Activated B cell treated with CpG ODN at 0.5 μM for 24 hours (primary cell): ENCODE measurements around the gene NEK3. TPM values are rescaled to one million over a fixed set of nuclear protein-coding genes. Genes with fewer than 3 reads are reported as not detected.
"Not testable (repeated sequence)": the region's sequence is repeated elsewhere in the genome, so short reads cannot be mapped to it uniquely, and the experiment has no call there.

ENCODE experiments used
- ATAC-seq: fragments of 200-7000 bp; cut with Tn5 transposase; one replicate; pipeline ENCODE4 v1.10.0; 2021; ENCODE audit warnings: low read depth, mild to moderate bottlenecking, moderate library complexity
- CTCF ChIA-PET: fragments of 350-600 bp; sonication (Branson Sonifier 250); formaldehyde crosslinking; loops from one replicate; lab custom pipeline; 2021; ENCODE audit warnings: antibody characterized with exemption; lab: Charles Lee
- POLR2A ChIA-PET: fragments of 350-600 bp; sonication (Branson Sonifier 250); formaldehyde crosslinking; loops from one replicate; lab custom pipeline; 2021; ENCODE audit warnings: antibody characterized with exemption; lab: Charles Lee
- DNase-seq: peaks from one replicate; pipeline ENCODE4 v3.0.0; 2022
- H3K27ac Mint-ChIP-seq: one replicate; pipeline ENCODE4 v1.8.0; 2020; ENCODE audit warnings: mixed read lengths
- H3K27me3 Mint-ChIP-seq: one replicate; pipeline ENCODE4 v1.8.0; 2021; ENCODE audit warnings: mixed read lengths
- H3K36me3 Mint-ChIP-seq: one replicate; pipeline ENCODE4 v1.8.0; 2021; ENCODE audit warnings: low read depth, mixed read lengths
- H3K4me1 Mint-ChIP-seq: one replicate; pipeline ENCODE4 v1.8.0; 2021; ENCODE audit warnings: mixed read lengths
- H3K4me3 Mint-ChIP-seq: one replicate; pipeline ENCODE4 v1.8.0; 2020; ENCODE audit warnings: mild to moderate bottlenecking, mixed read lengths
- H3K9me3 Mint-ChIP-seq: one replicate; pipeline ENCODE4 v1.8.0; 2020; ENCODE audit warnings: mixed read lengths
- intact Hi-C: fragments of 100-400 bp; cut with micrococcal nuclease; formaldehyde crosslinking; loops from one replicate; pipeline ENCODE4 v1.15.1; 2024
- total RNA-seq: library from RNA; stranded (reverse); gene quantifications from 2 replicates; pipeline ENCODE4 v1.2.3, GENCODE V29; 2022
- TF ChIP-seq, protein P1 (sequence below): fragments of 200-600 bp; IDR thresholded peaks from one replicate; pipeline ENCODE4 v1.8.0; 2022; ENCODE audit warnings: antibody characterized with exemption, mild to moderate bottlenecking

NEK3 gene
- total RNA-seq, 1 donor from 2014 or later, result 12.0 TPM

- no peaks in the 10 kb centered on the region for H3K27me3 Mint-ChIP-seq
- TF ChIP-seq, protein P1, sequence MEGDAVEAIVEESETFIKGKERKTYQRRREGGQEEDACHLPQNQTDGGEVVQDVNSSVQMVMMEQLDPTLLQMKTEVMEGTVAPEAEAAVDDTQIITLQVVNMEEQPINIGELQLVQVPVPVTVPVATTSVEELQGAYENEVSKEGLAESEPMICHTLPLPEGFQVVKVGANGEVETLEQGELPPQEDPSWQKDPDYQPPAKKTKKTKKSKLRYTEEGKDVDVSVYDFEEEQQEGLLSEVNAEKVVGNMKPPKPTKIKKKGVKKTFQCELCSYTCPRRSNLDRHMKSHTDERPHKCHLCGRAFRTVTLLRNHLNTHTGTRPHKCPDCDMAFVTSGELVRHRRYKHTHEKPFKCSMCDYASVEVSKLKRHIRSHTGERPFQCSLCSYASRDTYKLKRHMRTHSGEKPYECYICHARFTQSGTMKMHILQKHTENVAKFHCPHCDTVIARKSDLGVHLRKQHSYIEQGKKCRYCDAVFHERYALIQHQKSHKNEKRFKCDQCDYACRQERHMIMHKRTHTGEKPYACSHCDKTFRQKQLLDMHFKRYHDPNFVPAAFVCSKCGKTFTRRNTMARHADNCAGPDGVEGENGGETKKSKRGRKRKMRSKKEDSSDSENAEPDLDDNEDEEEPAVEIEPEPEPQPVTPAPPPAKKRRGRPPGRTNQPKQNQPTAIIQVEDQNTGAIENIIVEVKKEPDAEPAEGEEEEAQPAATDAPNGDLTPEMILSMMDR, result no peak
- H3K27ac Mint-ChIP-seq, result no peak overlapping the region
- no peaks in the 10 kb centered on the region for H3K9me3 Mint-ChIP-seq
- intact Hi-C loops, result no loop called here
- no peak for ATAC-seq
- no peaks in the 10 kb centered on the region for H3K36me3 Mint-ChIP-seq
- ChIA-PET CTCF (no interaction called here), POLR2A (no interaction called here)
- H3K4me1 Mint-ChIP-seq, result no peaks in the 10 kb centered on the region
- no peak overlapping the region for H3K4me3 Mint-ChIP-seq
- DNase-seq, result no peak
Observed at GRCh38 chr13:52096062-52096461, 63.3 kb downstream of the NEK3 start.

GRCh38 chr13:52092087-52092486, 67.3 kb downstream of the NEK3 start:
- no peak overlapping the region for H3K4me3 Mint-ChIP-seq

GRCh38 chr13:52091473-52091872, 67.9 kb downstream of the NEK3 start:
- TF ChIP-seq, protein P1, result no peak
- intact Hi-C loops, result no loop called here
- H3K27ac Mint-ChIP-seq, result no peak overlapping the region
- ATAC-seq (no peak), DNase-seq (no peak)
- CTCF ChIA-PET, result no interaction called here
- no peaks in the 10 kb centered on the region for H3K9me3 Mint-ChIP-seq
- H3K4me1 Mint-ChIP-seq, result no peaks in the 10 kb centered on the region
- POLR2A ChIA-PET, result no interaction called here
- H3K4me3 Mint-ChIP-seq, result no peak overlapping the region
- no peaks in the 10 kb centered on the region for H3K36me3 Mint-ChIP-seq
- H3K27me3 Mint-ChIP-seq, result peaks cover 6% of the 10 kb centered on the region

More at GRCh38 chr13:52092087-52092486, 67.3 kb downstream of the NEK3 start:
- ATAC-seq (no peak), DNase-seq (no peak)
- Mint-ChIP-seq H3K36me3 (no peaks in the 10 kb centered on the region), H3K4me1 (no peaks in the 10 kb centered on the region), H3K27ac (no peak overlapping the region), H3K9me3 (no peaks in the 10 kb centered on the region), H3K27me3 (peaks cover 6% of the 10 kb centered on the region)
- ChIA-PET POLR2A (no interaction called here), CTCF (no interaction called here)
- intact Hi-C loops, result no loop called here
- TF ChIP-seq, protein P1, result no peak

DNA sequence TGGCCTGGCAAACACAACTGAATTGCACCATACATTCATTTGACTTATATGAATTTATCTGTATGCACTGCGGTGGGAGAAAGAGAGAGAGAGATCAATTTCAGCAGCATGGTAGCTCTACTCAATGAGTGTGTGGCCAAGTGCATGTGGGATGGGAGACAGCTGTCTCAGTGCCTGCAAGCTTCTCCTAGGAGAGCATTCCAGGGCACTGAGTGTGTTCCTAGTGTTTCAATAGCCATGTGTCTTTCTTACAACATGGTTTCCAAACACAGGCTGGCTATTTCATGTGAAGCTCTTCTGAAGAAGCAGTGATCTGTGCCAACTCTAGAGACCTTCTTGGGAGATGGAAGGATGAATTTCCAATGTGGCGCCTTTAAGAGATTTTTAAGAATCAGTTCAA, 74.0 kb downstream of the NEK3 start:
- no peak for ATAC-seq
- intact Hi-C loops, result no loop called here
- no peak overlapping the region for H3K27ac Mint-ChIP-seq
- no peak for DNase-seq
- ChIA-PET CTCF (no interaction called here), POLR2A (no interaction called here)
- peaks cover 8% of the 10 kb centered on the region for H3K27me3 Mint-ChIP-seq
- H3K9me3 Mint-ChIP-seq, result no peaks in the 10 kb centered on the region
- no peaks in the 10 kb centered on the region for H3K4me1 Mint-ChIP-seq
- no peaks in the 10 kb centered on the region for H3K36me3 Mint-ChIP-seq
- H3K4me3 Mint-ChIP-seq, result no peak overlapping the region
- TF ChIP-seq, protein P1, result no peak

DNA sequence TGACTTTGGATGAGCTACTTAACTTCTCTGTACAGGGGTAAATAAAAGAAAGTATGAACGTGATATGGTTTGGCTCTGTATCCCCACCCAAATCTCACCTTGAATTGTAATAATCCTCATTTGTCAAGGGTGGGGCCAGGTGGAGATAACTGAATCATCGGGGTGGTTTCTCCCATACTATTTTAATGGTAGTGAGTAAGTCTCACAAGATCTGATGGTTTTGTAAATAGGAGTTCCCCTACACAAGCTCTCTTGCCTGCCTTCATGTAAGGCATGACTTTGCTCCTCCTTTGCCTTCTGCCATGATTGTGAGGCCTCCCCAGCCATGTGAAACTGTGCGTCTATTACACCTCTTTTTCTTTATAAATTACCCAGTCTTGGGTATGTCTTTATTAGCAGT, 74.4 kb downstream of the NEK3 start:
- H3K27ac Mint-ChIP-seq, ATAC-seq, H3K36me3 Mint-ChIP-seq, H3K27me3 Mint-ChIP-seq, H3K4me3 Mint-ChIP-seq, DNase-seq, CTCF ChIA-PET, H3K4me1 Mint-ChIP-seq, POLR2A ChIA-PET, H3K9me3 Mint-ChIP-seq, intact Hi-C loops: not testable (repeated sequence)

Other genes starting within 250 kb of the NEK3 start
- gene ATP7B, start 148.1 kb downstream of the NEK3 start, total RNA-seq, result 0.29 and 0.40 TPM in 2 replicates
- gene ALG11, start 147.2 kb downstream of the NEK3 start, total RNA-seq, result 31.8 and 36.9 TPM in 2 replicates
- gene UTP14C, start 134.9 kb downstream of the NEK3 start, total RNA-seq, result 9.3 and 11.7 TPM in 2 replicates
- gene NEK5, start 30.5 kb downstream of the NEK3 start, total RNA-seq, result not detected in 2 replicates
- 0.31 and 0.46 TPM in 2 replicates for gene THSD1, start 246.6 kb upstream of the NEK3 start, total RNA-seq